HCT116 (cell line): Measurements from ENCODE around the gene ARID3A. TPM values are rescaled to one million over a fixed set of nuclear protein-coding genes. Genes with fewer than 3 reads are reported as not detected.

Source experiments
- ATAC-seq: fragments of 200-7000 bp; cut with Tn5 transposase; 2 replicates; pipeline ENCODE4 v1.9.1; 2020; ENCODE audit warnings: mild to moderate bottlenecking, moderate library complexity
- BruUV-seq: library from RNA; stranded (reverse); fragments of 400-500 nt; replicated peaks from 2 replicates; lab custom pipeline; 2021; lab: Mats Ljungman, UMichigan
- CTCF ChIA-PET: fragments of 300-600 bp; sonication (Branson Sonifier 250); formaldehyde crosslinking; loops from one replicate; lab custom pipeline; 2021; ENCODE audit warnings: antibody characterized with exemption; lab: Charles Lee
- POLR2A ChIA-PET: fragments of 300-600, 350-600 bp; sonication (Branson Sonifier 250); formaldehyde crosslinking; loops from one replicate; lab custom pipeline; 2021; ENCODE audit warnings: antibody characterized with exemption; lab: Charles Lee
- RAD21 ChIA-PET, 2 experiments: fragments of 300-600 bp; sonication (Branson Sonifier 250); formaldehyde crosslinking; loops; one replicate each; lab custom pipeline; 2023; ENCODE audit warnings: low total read pairs in 2 of 2; ENCODE audit not compliant: uncharacterized antibody in 2 of 2, unreplicated experiment in 2 of 2, low non-redundant PET in 1 of 2; lab: Charles Lee
- DNase-seq: peaks from one replicate; pipeline ENCODE4 v3.0.0-alpha.2; 2010; ENCODE audit warnings: low read depth, low spot score
- H2AFZ ChIP-seq: fragments of 200-600 bp; shearing (Covaris generic), sonication (generic); 2 replicates; pipeline ENCODE4 v1.6.1; 2017; ENCODE audit warnings: low read depth, mixed run types, mixed read lengths, antibody characterized with exemption, low read length; ENCODE audit not compliant: poor library complexity, severe bottlenecking
- H3K27ac ChIP-seq: 2 replicates; pipeline ENCODE4 v1.5.1; 2012; ENCODE audit warnings: low read depth, low read length
- H3K27me3 ChIP-seq: fragments of 200-600 bp; sonication (generic); 2 replicates; pipeline ENCODE4 v1.6.1; 2016; ENCODE audit warnings: mixed run types, low read length, mixed read lengths; ENCODE audit not compliant: insufficient read depth
- H3K36me3 ChIP-seq, 2 experiments: fragments of 200-500 bp in 1 of 2; fragments of 200-600 bp in 1 of 2; sonication (Bioruptor generic) in 1 of 2; sonication (generic) in 1 of 2; 2 replicates each; pipeline versions ENCODE4 v1.5.1 to v1.6.1; 2014 to 2016; ENCODE audit warnings: low read length in 2 of 2, inconsistent platforms in 1 of 2, mixed read lengths in 1 of 2, mixed run types in 1 of 2; ENCODE audit not compliant: insufficient read depth in 2 of 2, control insufficient read depth in 1 of 2
- H3K4me1 ChIP-seq, 2 experiments: fragments of 200-600 bp in 1 of 2; sonication (generic) in 1 of 2; 2 replicates each; pipeline versions ENCODE4 v1.5.1 to v1.6.1; 2012 to 2017; ENCODE audit warnings: low read length in 2 of 2, inconsistent platforms in 1 of 2, mild to moderate bottlenecking in 1 of 2, mixed read lengths in 1 of 2, mixed run types in 1 of 2, moderate library complexity in 1 of 2; ENCODE audit not compliant: insufficient read depth in 2 of 2, control insufficient read depth in 1 of 2
- H3K4me2 ChIP-seq: fragments of 200-600 bp; sonication (generic); 2 replicates; pipeline ENCODE4 v1.6.1; 2017; ENCODE audit warnings: mixed run types, low read length, mixed read lengths
- H3K4me3 ChIP-seq, 2 experiments: fragments of 200-600 bp in 1 of 2; sonication (generic) in 1 of 2; replicated peaks in 1 of 2; 2 replicates each; pipeline ENCODE4 v1.5.1; 2011 to 2016; ENCODE audit warnings: low read length in 2 of 2, control low read depth in 1 of 2, low read depth in 1 of 2, mild to moderate bottlenecking in 1 of 2, mixed read lengths in 1 of 2, mixed run types in 1 of 2
- H3K79me2 ChIP-seq: fragments of 200-600 bp; sonication (generic); 2 replicates; pipeline ENCODE4 v1.6.1; 2017; ENCODE audit warnings: mild to moderate bottlenecking, mixed run types, low read length, moderate library complexity, mixed read lengths; ENCODE audit not compliant: insufficient read depth
- H3K9ac ChIP-seq: fragments of 200-600 bp; sonication (generic); 2 replicates; pipeline ENCODE4 v1.6.1; 2016; ENCODE audit warnings: low read length, mixed read lengths
- H3K9me2 ChIP-seq: fragments of 200-600 bp; sonication (generic), shearing (Covaris generic); 2 replicates; pipeline ENCODE4 v1.6.1; 2017; ENCODE audit warnings: mixed run types, mild to moderate bottlenecking, moderate library complexity; ENCODE audit not compliant: insufficient read depth
- H3K9me3 ChIP-seq, 2 experiments: fragments of 200-500 bp in 1 of 2; fragments of 200-600 bp in 1 of 2; sonication (Bioruptor generic) in 1 of 2; sonication (generic) in 1 of 2; 2 replicates each; pipeline ENCODE4 v1.6.1; 2014 to 2017; ENCODE audit warnings: low read length in 2 of 2, mixed read lengths in 2 of 2, inconsistent platforms in 1 of 2, low read depth in 1 of 2, mild to moderate bottlenecking in 1 of 2, mixed run types in 1 of 2, moderate library complexity in 1 of 2; ENCODE audit not compliant: control insufficient read depth in 1 of 2, insufficient read depth in 1 of 2
- H4K20me1 ChIP-seq: fragments of 200-600 bp; sonication (generic), shearing (Covaris generic); 2 replicates; pipeline ENCODE4 v1.6.1; 2017; ENCODE audit warnings: mixed run types, mild to moderate bottlenecking, moderate library complexity; ENCODE audit not compliant: insufficient read depth
- FOSL1 ChIP-seq: IDR thresholded peaks from 2 replicates; pipeline ENCODE4 v1.6.1; 2012; ENCODE audit warnings: low read depth
- MAX ChIP-seq: IDR thresholded peaks from 2 replicates; pipeline ENCODE4 v1.6.1; 2012
- POLR2AphosphoS5 ChIP-seq: IDR thresholded peaks from 2 replicates; pipeline ENCODE4 v1.6.1; 2011; ENCODE audit warnings: mild to moderate bottlenecking, low read depth, low read length, moderate library complexity
- ZBTB33 ChIP-seq: IDR thresholded peaks from 2 replicates; pipeline ENCODE4 v1.6.1; 2011; ENCODE audit warnings: mild to moderate bottlenecking, low read length, moderate library complexity; ENCODE audit not compliant: insufficient replicate concordance; ENCODE audit errors: extremely low read depth
- intact Hi-C: fragments of 100-400 bp; cut with micrococcal nuclease; formaldehyde crosslinking; loops from 2 replicates; pipeline ENCODE4 v1.10.0; 2022
- total RNA-seq: library from RNA; stranded (reverse); gene quantifications from one replicate; pipeline ENCODE4 v1.2.1, GENCODE V29; 2021; ENCODE audit not compliant: unreplicated experiment
- TF ChIP-seq, protein P1 (sequence below), 3 experiments: fragments of 200-600 bp in 1 of 3; sonication (generic) in 1 of 3; IDR thresholded peaks in 2 of 3; conservative IDR thresholded peaks in 1 of 3; 2 replicates each; pipeline ENCODE4 v1.5.1; 2012 to 2017; ENCODE audit warnings: low read depth in 2 of 3, low read length in 2 of 3, antibody characterized with exemption in 1 of 3, borderline replicate concordance in 1 of 3, control low read depth in 1 of 3, mild to moderate bottlenecking in 1 of 3, mixed read lengths in 1 of 3, mixed run types in 1 of 3, moderate library complexity in 1 of 3; ENCODE audit not compliant: insufficient read depth in 1 of 3

Gene ARID3A
- total RNA-seq, 1 experiment from 2014 or later: 21.8 TPM

DNA sequence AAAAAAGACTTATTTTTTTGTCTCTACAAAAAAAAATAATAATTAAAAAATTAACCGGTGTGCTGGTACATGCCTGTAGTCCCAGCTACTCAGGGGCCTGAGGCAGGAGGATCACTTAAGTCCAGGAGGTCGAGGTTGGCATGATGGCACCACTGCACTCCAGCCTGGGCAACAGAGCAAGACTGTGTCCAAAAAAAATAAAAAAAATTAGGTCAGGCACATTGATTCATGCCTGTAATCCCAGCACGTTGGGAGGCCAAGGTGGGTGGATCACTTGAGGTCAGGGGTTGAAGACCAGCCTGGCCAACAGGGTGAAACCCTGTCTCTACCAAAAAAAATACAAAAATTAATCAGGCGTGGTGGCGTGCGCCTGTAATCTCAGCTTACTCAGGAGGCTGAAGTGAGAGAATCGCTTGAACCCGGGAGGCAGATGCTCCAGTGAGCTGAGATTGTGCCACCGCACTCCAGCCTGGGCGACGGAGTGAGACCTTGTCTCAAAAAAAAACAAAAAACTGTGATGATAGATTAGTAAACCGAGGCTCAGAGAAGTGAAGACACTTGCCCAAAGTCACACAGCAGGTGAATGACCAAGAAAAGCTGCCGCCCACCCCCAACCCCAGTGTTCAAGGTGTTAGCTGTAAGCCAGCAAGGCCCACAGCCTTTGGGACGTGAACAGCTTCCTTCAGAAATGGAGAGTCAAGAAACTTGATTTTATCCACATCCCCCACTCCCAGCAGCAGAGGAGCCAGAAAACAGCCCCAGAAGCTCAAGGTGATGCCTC is 23.2 kb upstream of the ARID3A start:
- no peak for ATAC-seq
- TF ChIP-seq, protein P1, sequence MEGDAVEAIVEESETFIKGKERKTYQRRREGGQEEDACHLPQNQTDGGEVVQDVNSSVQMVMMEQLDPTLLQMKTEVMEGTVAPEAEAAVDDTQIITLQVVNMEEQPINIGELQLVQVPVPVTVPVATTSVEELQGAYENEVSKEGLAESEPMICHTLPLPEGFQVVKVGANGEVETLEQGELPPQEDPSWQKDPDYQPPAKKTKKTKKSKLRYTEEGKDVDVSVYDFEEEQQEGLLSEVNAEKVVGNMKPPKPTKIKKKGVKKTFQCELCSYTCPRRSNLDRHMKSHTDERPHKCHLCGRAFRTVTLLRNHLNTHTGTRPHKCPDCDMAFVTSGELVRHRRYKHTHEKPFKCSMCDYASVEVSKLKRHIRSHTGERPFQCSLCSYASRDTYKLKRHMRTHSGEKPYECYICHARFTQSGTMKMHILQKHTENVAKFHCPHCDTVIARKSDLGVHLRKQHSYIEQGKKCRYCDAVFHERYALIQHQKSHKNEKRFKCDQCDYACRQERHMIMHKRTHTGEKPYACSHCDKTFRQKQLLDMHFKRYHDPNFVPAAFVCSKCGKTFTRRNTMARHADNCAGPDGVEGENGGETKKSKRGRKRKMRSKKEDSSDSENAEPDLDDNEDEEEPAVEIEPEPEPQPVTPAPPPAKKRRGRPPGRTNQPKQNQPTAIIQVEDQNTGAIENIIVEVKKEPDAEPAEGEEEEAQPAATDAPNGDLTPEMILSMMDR (IDR thresholded peaks at IDR 0.05 in 2 of 3, conservative IDR thresholded peaks at IDR 0.05 in 1 of 3; ENCODE audit: borderline replicate concordance in 1 of 3, insufficient read depth in 1 of 3, low read depth in 2 of 3, low read length in 2 of 3): no peak
- TF ChIP-seq POLR2AphosphoS5 (no peak), FOSL1 (no peak), MAX (no peak), ZBTB33 (no peak)
- intact Hi-C loops: no loop called here
- no peak overlapping the region for H2AFZ ChIP-seq
- H3K79me2 ChIP-seq: peaks cover 38% of the 10 kb centered on the region
- H3K9me3 ChIP-seq: no peaks in the 10 kb centered on the region
- peaks cover 6 to 16% of the 10 kb centered on the region in 2 experiments; a peak in 3 of 4 replicates for H3K4me1 ChIP-seq
- H3K9ac ChIP-seq: no peak overlapping the region
- no peaks in the 10 kb centered on the region for H3K27me3 ChIP-seq
- no peaks in the 10 kb centered on the region for H4K20me1 ChIP-seq
- peaks cover 5 to 6% of the 10 kb centered on the region in 2 experiments; a peak in 3 of 4 replicates for H3K36me3 ChIP-seq
- POLR2A ChIA-PET: no interaction called here
- no peaks in the 10 kb centered on the region for H3K9me2 ChIP-seq
- BruUV-seq: no TSS peak
- RAD21 ChIA-PET: no interaction called here
- DNase-seq: no peak
- H3K27ac ChIP-seq: no peak overlapping the region
- CTCF ChIA-PET: no interaction called here
- H3K4me2 ChIP-seq: no peak overlapping the region
- H3K4me3 ChIP-seq: no peak overlapping the region
